ENCODE measurements around the gene RFX7.

DNA sequence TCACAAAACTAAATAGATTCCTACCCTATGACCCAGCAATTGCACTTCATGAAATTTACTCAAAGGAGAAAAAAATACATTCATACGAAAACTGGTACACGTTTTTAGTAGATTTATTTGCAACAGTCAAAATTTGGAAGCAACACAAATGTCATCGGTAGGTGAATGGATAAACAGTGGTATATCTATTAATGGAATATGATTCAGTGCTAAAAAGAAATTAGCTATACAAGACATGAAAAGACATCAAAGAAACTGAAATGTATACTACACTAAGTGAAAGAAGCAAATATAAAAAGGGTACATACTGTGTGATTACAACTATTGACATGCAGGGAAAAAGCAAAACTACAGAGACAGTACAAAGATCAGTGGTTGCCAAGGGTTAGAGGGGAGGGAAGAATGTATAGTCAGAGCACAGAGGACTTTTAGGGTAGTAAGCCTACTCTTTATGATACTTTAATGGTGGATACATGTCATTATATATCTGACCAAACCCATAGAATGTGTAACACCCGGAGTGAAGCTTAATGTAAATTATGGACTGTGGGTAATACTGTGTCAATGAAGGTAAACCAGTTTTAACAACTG, 31.6 kb downstream of the RFX7 start:
- TF ChIP-seq, protein P1, sequence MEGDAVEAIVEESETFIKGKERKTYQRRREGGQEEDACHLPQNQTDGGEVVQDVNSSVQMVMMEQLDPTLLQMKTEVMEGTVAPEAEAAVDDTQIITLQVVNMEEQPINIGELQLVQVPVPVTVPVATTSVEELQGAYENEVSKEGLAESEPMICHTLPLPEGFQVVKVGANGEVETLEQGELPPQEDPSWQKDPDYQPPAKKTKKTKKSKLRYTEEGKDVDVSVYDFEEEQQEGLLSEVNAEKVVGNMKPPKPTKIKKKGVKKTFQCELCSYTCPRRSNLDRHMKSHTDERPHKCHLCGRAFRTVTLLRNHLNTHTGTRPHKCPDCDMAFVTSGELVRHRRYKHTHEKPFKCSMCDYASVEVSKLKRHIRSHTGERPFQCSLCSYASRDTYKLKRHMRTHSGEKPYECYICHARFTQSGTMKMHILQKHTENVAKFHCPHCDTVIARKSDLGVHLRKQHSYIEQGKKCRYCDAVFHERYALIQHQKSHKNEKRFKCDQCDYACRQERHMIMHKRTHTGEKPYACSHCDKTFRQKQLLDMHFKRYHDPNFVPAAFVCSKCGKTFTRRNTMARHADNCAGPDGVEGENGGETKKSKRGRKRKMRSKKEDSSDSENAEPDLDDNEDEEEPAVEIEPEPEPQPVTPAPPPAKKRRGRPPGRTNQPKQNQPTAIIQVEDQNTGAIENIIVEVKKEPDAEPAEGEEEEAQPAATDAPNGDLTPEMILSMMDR (IDR thresholded peaks at IDR 0.05; ENCODE audit: insufficient read depth, low read length, poor library complexity, severe bottlenecking), result no peak
- TF ChIP-seq EZH2phosphoT487 (conservative IDR thresholded peaks at IDR 0.05; ENCODE audit: low read length), result no peak

All from SU-DHL-6 (cell line).